ENCODE results near the gene HIVEP3. TPM values are rescaled to one million over a fixed set of nuclear protein-coding genes. Genes with fewer than 3 reads are reported as not detected.

HIVEP3 gene
- total RNA-seq, 4 donors from 2014 or later, result 1.4 to 3.0 (median 2.3) TPM

- no peaks in the 10 kb centered on the region for H3K36me3 ChIP-seq
- TF ChIP-seq POLR2AphosphoS5 (IDR thresholded peaks at IDR 0.05), result no peak
- no peak for TF ChIP-seq POLR2A (IDR thresholded peaks at IDR 0.05; ENCODE audit: low read depth)
- TF ChIP-seq, protein P1, sequence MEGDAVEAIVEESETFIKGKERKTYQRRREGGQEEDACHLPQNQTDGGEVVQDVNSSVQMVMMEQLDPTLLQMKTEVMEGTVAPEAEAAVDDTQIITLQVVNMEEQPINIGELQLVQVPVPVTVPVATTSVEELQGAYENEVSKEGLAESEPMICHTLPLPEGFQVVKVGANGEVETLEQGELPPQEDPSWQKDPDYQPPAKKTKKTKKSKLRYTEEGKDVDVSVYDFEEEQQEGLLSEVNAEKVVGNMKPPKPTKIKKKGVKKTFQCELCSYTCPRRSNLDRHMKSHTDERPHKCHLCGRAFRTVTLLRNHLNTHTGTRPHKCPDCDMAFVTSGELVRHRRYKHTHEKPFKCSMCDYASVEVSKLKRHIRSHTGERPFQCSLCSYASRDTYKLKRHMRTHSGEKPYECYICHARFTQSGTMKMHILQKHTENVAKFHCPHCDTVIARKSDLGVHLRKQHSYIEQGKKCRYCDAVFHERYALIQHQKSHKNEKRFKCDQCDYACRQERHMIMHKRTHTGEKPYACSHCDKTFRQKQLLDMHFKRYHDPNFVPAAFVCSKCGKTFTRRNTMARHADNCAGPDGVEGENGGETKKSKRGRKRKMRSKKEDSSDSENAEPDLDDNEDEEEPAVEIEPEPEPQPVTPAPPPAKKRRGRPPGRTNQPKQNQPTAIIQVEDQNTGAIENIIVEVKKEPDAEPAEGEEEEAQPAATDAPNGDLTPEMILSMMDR (IDR thresholded peaks at IDR 0.05), result no peak
- no peak for TF ChIP-seq EP300 (IDR thresholded peaks at IDR 0.05)
- H3K4me3 ChIP-seq, result no peak overlapping the region
- H3K27me3 ChIP-seq, result no peaks in the 10 kb centered on the region
- H3K4me1 ChIP-seq, result peaks cover 0 to 4% (median 0%) of the 10 kb centered on the region in 4 donors
- no peaks in the 10 kb centered on the region for H3K9me3 ChIP-seq
- intact Hi-C loops (cut with DNase I), result no loop called here
- 95% methylated on average over 6 of the region's 8 CpGs for WGBS
- DNase-seq (ENCODE audit: extremely low spot score), result no peak
- no peak overlapping the region for H3K27ac ChIP-seq (replicated peaks in 1 of 4)
These were observed 228.4 kb downstream of the HIVEP3 start for GRCh38 chr1:41690331-41690730.

DNA sequence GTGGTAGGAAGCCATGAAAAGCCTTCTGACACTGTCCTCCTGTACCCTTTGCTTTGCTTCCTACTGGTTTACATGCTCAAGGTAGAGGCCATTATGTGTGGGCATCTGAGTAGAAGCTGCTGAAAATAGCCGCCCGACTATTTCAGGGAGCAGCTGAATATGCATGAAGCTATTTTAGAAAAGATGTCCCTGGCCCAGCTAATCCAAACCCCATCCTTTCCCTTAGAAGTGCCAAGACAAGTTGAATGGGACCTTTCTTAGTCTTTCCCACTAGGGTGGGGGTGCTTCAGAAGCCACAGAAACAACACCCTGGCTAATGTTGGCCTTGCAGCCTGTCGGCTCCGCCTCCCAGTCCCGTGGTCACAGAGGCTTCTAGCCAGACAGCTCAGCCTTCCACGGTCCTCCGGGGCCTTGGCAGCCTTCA is 229.2 kb downstream of the HIVEP3 start:
- TF ChIP-seq, protein P1 (IDR thresholded peaks at IDR 0.05), result no peak
- TF ChIP-seq POLR2A (IDR thresholded peaks at IDR 0.05; ENCODE audit: low read depth), result no peak
- TF ChIP-seq EP300 (IDR thresholded peaks at IDR 0.05), result no peak
- TF ChIP-seq POLR2AphosphoS5 (IDR thresholded peaks at IDR 0.05), result no peak
- no peaks in the 10 kb centered on the region for H3K36me3 ChIP-seq
- WGBS, result 76% methylated on average over 7 of the region's 7 CpGs
- H3K4me1 ChIP-seq, result no peaks in the 10 kb centered on the region
- no peak overlapping the region for H3K4me3 ChIP-seq
- no peak for DNase-seq (ENCODE audit: extremely low spot score)
- H3K9me3 ChIP-seq, result no peaks in the 10 kb centered on the region
- H3K27me3 ChIP-seq, result no peaks in the 10 kb centered on the region
- H3K27ac ChIP-seq (replicated peaks in 1 of 4), result no peak overlapping the region
- intact Hi-C loops (cut with DNase I), result no loop called here

DNA sequence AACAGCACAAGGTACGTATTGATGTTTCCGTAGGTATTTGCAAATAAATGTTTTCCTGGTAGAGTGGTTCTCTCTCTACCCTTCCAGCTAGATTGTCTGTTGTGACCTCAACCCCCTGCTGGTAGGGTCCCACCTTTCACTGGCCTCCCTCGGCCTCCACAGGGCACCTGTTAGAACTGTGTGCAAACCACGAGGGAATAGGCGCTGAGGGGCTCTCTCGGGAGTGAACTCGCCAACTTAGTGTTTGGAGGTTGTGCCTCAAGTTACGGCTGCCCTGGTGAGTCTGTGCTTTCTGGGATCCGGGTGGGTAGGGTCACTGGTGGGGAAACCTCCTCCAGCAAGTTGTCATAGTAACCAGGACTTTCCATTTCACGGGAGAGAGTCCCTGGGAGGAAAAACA is 229.6 kb downstream of the HIVEP3 start:
- Histone ChIP-seq H3K4me1 (peaks cover 0 to 3% (median under 1%) of the 10 kb centered on the region in 4 donors), H3K27me3 (no peaks in the 10 kb centered on the region), H3K9me3 (no peaks in the 10 kb centered on the region), H3K36me3 (no peaks in the 10 kb centered on the region), H3K27ac (replicated peaks in 1 of 4) (no peak overlapping the region), H3K4me3 (no peak overlapping the region)
- DNase-seq (ENCODE audit: extremely low spot score), result no peak
- WGBS, result 91% methylated on average over 10 of the region's 10 CpGs
- TF ChIP-seq POLR2AphosphoS5 (IDR thresholded peaks at IDR 0.05) (no peak), POLR2A (IDR thresholded peaks at IDR 0.05; ENCODE audit: low read depth) (no peak), EP300 (IDR thresholded peaks at IDR 0.05) (no peak)
- TF ChIP-seq, protein P1 (IDR thresholded peaks at IDR 0.05), result no peak
- intact Hi-C loops (cut with DNase I), result no loop called here

GRCh38 chr1:41687007-41687406 is 231.7 kb downstream of the HIVEP3 start:
- WGBS, result 100% methylated on average over 1 of the region's 1 CpG
- no peak for TF ChIP-seq POLR2A (IDR thresholded peaks at IDR 0.05; ENCODE audit: low read depth)
- TF ChIP-seq EP300 (IDR thresholded peaks at IDR 0.05), result no peak
- no peak for TF ChIP-seq POLR2AphosphoS5 (IDR thresholded peaks at IDR 0.05)
- TF ChIP-seq, protein P1 (IDR thresholded peaks at IDR 0.05), result no peak

More at GRCh38 chr1:41687007-41687406, 231.7 kb downstream of the HIVEP3 start:
- no peak overlapping the region for H3K27ac ChIP-seq (replicated peaks in 1 of 4)
- intact Hi-C loops (cut with DNase I), result no loop called here
- DNase-seq (ENCODE audit: extremely low spot score), result no peak
- H3K4me3 ChIP-seq, result no peak overlapping the region
- H3K9me3 ChIP-seq, result no peaks in the 10 kb centered on the region
- H3K36me3 ChIP-seq, result no peaks in the 10 kb centered on the region
- no peaks in the 10 kb centered on the region for H3K27me3 ChIP-seq
- H3K4me1 ChIP-seq, result peaks cover 0 to 15% (median 7%) of the 10 kb centered on the region in 4 donors
